ENCODE data around the gene WFDC10B.
"Not testable (repeated sequence)": the region's sequence is repeated elsewhere in the genome, so short reads cannot be mapped to it uniquely, and the experiment has no call there.

Gene WFDC10B

GRCh38 chr20:45649312-45649863 lies 55.4 kb downstream of the WFDC10B start:
- in situ Hi-C loops (cut with MboI; ENCODE audit: low sequenced_read_pairs) = no loop called here

GRCh38 chr20:45647441-45648050 lies 57.3 kb downstream of the WFDC10B start:
- in situ Hi-C loops (cut with MboI; ENCODE audit: low sequenced_read_pairs) = no loop called here

GRCh38 chr20:45646875-45647274 lies 57.9 kb downstream of the WFDC10B start:
- in situ Hi-C loops (cut with MboI; ENCODE audit: low sequenced_read_pairs) = no loop called here

- in situ Hi-C loops (cut with MboI; ENCODE audit: low sequenced_read_pairs) = not testable (repeated sequence)
These were observed 59.0 kb downstream of the WFDC10B start for GRCh38 chr20:45645869-45646268.

- in situ Hi-C loops (cut with MboI; ENCODE audit: low sequenced_read_pairs) = not testable (repeated sequence)
These were observed 63.7 kb downstream of the WFDC10B start for GRCh38 chr20:45641076-45641475.

GRCh38 chr20:45639687-45640086 lies 65.1 kb downstream of the WFDC10B start:
- in situ Hi-C loops (cut with MboI; ENCODE audit: low sequenced_read_pairs) = no loop called here

GRCh38 chr20:45636513-45636912 lies 68.3 kb downstream of the WFDC10B start:
- in situ Hi-C loops (cut with MboI; ENCODE audit: low sequenced_read_pairs) = no loop called here
